HEK293 (cell line): Measurements from ENCODE around the gene HEATR5A.

Experiments
- HOXA7 ChIP-seq: sonication (generic); formaldehyde crosslinking; IDR thresholded peaks from 2 replicates; pipeline ENCODE4 v1.8.1; 2022; ENCODE audit warnings: missing genetic modification reagents, borderline replicate concordance
- KLF1 ChIP-seq: fragments of 450-650 bp; formaldehyde crosslinking; IDR thresholded peaks from 2 replicates; pipeline ENCODE4 v1.5.1; 2016; ENCODE audit warnings: missing biosample characterization, missing genetic modification characterization
- SP7 ChIP-seq: fragments of 450-650 bp; formaldehyde crosslinking; IDR thresholded peaks from 2 replicates; pipeline ENCODE4 v1.5.1; 2016; ENCODE audit warnings: missing biosample characterization, missing genetic modification characterization
- ZBTB20 ChIP-seq: fragments of 450-650 bp; formaldehyde crosslinking; IDR thresholded peaks from 2 replicates; pipeline ENCODE4 v1.5.1; 2016; ENCODE audit warnings: missing biosample characterization, missing genetic modification characterization
- ZNF112 ChIP-seq: fragments of 450-650 bp; formaldehyde crosslinking; IDR thresholded peaks from 2 replicates; pipeline ENCODE4 v1.5.0; 2017; ENCODE audit warnings: missing biosample characterization, missing genetic modification characterization
- ZNF140 ChIP-seq: fragments of 450-650 bp; formaldehyde crosslinking; IDR thresholded peaks from 2 replicates; pipeline ENCODE4 v1.5.1; 2016; ENCODE audit warnings: missing biosample characterization, missing genetic modification characterization
- ZNF292 ChIP-seq: fragments of 450-650 bp; formaldehyde crosslinking; IDR thresholded peaks from 2 replicates; pipeline ENCODE4 v1.5.1; 2016; ENCODE audit warnings: low read depth, missing biosample characterization, missing genetic modification characterization, borderline replicate concordance
- ZNF350 ChIP-seq: fragments of 450-650 bp; formaldehyde crosslinking; IDR thresholded peaks from 2 replicates; pipeline ENCODE4 v1.5.0; 2017; ENCODE audit warnings: missing biosample characterization, mild to moderate bottlenecking, missing genetic modification characterization
- ZNF394 ChIP-seq: fragments of 450-650 bp; formaldehyde crosslinking; IDR thresholded peaks from 2 replicates; pipeline ENCODE4 v1.5.1; 2016; ENCODE audit warnings: missing biosample characterization, missing genetic modification characterization, mild to moderate bottlenecking, moderate library complexity, borderline replicate concordance
- ZNF510 ChIP-seq: fragments of 450-650 bp; formaldehyde crosslinking; IDR thresholded peaks from 2 replicates; pipeline ENCODE4 v1.5.1; 2018; ENCODE audit warnings: mild to moderate bottlenecking, missing genetic modification characterization, missing biosample characterization; ENCODE audit not compliant: insufficient replicate concordance
- ZNF571 ChIP-seq: fragments of 450-650 bp; formaldehyde crosslinking; IDR thresholded peaks from 2 replicates; pipeline ENCODE4 v1.5.0; 2017; ENCODE audit warnings: missing biosample characterization, missing genetic modification characterization
- TF ChIP-seq, protein P1 (sequence below): fragments of 450-650 bp; formaldehyde crosslinking; IDR thresholded peaks from 2 replicates; pipeline ENCODE4 v1.5.1; 2016; ENCODE audit warnings: missing biosample characterization, missing genetic modification characterization
- TF ChIP-seq, protein P2 (sequence below): fragments of 450-650 bp; formaldehyde crosslinking; IDR thresholded peaks from 2 replicates; pipeline ENCODE4 v1.5.1; 2016; ENCODE audit warnings: missing biosample characterization, missing genetic modification characterization, low read depth

DNA sequence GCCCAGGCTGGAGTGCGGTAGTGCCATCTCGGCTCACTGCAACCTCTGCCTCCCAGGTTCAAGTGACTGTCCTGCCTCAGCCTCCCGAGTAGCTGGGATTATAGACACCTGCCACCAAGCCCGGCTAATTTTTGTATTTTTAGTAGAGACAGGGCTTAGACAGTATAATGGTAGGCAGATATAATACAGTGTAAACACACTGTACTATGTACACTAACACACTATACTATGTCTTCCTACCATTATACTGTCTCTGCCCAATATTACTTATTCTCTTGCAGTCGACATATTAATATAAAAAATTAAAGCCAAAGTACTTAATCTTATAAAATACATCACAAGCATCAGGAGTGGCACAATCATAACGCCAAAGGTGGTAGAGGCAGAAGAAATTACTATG lies 21.9 kb upstream of the HEATR5A start:
- TF ChIP-seq ZNF140 (tag by site-specific recombination) (no peak), ZNF350 (tag by site-specific recombination) (no peak), ZNF510 (tag by site-specific recombination) (no peak), ZNF571 (tag by site-specific recombination) (no peak), ZNF394 (no peak), ZNF112 (tag by site-specific recombination) (no peak), ZBTB20 (tag by site-specific recombination) (no peak), KLF1 (tag by site-specific recombination) (no peak), ZNF292 (tag by site-specific recombination) (no peak), SP7 (tag by site-specific recombination) (no peak), HOXA7 (CRISPR knock-in tag) (no peak)
- TF ChIP-seq, protein P1, sequence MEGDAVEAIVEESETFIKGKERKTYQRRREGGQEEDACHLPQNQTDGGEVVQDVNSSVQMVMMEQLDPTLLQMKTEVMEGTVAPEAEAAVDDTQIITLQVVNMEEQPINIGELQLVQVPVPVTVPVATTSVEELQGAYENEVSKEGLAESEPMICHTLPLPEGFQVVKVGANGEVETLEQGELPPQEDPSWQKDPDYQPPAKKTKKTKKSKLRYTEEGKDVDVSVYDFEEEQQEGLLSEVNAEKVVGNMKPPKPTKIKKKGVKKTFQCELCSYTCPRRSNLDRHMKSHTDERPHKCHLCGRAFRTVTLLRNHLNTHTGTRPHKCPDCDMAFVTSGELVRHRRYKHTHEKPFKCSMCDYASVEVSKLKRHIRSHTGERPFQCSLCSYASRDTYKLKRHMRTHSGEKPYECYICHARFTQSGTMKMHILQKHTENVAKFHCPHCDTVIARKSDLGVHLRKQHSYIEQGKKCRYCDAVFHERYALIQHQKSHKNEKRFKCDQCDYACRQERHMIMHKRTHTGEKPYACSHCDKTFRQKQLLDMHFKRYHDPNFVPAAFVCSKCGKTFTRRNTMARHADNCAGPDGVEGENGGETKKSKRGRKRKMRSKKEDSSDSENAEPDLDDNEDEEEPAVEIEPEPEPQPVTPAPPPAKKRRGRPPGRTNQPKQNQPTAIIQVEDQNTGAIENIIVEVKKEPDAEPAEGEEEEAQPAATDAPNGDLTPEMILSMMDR (tag by site-specific recombination), result no peak
- TF ChIP-seq, protein P2, sequence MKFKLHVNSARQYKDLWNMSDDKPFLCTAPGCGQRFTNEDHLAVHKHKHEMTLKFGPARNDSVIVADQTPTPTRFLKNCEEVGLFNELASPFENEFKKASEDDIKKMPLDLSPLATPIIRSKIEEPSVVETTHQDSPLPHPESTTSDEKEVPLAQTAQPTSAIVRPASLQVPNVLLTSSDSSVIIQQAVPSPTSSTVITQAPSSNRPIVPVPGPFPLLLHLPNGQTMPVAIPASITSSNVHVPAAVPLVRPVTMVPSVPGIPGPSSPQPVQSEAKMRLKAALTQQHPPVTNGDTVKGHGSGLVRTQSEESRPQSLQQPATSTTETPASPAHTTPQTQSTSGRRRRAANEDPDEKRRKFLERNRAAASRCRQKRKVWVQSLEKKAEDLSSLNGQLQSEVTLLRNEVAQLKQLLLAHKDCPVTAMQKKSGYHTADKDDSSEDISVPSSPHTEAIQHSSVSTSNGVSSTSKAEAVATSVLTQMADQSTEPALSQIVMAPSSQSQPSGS, result no peak
